Medulla oblongata (tissue), 1 donor: ENCODE results near the gene ERV3-1.
A peak's percentile ranks its signal among the peaks of the same experiment; 100 is the strongest.
"Not testable (repeated sequence)": the region's sequence is repeated elsewhere in the genome, so short reads cannot be mapped to it uniquely, and the experiment has no call there.

ENCODE experiments used
- DNase-seq: peaks from one replicate; pipeline ENCODE4 v3.0.0-alpha.2; 2015; ENCODE audit errors: extremely low spot score

The ERV3-1 gene, protein sequence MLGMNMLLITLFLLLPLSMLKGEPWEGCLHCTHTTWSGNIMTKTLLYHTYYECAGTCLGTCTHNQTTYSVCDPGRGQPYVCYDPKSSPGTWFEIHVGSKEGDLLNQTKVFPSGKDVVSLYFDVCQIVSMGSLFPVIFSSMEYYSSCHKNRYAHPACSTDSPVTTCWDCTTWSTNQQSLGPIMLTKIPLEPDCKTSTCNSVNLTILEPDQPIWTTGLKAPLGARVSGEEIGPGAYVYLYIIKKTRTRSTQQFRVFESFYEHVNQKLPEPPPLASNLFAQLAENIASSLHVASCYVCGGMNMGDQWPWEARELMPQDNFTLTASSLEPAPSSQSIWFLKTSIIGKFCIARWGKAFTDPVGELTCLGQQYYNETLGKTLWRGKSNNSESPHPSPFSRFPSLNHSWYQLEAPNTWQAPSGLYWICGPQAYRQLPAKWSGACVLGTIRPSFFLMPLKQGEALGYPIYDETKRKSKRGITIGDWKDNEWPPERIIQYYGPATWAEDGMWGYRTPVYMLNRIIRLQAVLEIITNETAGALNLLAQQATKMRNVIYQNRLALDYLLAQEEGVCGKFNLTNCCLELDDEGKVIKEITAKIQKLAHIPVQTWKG

DNA sequence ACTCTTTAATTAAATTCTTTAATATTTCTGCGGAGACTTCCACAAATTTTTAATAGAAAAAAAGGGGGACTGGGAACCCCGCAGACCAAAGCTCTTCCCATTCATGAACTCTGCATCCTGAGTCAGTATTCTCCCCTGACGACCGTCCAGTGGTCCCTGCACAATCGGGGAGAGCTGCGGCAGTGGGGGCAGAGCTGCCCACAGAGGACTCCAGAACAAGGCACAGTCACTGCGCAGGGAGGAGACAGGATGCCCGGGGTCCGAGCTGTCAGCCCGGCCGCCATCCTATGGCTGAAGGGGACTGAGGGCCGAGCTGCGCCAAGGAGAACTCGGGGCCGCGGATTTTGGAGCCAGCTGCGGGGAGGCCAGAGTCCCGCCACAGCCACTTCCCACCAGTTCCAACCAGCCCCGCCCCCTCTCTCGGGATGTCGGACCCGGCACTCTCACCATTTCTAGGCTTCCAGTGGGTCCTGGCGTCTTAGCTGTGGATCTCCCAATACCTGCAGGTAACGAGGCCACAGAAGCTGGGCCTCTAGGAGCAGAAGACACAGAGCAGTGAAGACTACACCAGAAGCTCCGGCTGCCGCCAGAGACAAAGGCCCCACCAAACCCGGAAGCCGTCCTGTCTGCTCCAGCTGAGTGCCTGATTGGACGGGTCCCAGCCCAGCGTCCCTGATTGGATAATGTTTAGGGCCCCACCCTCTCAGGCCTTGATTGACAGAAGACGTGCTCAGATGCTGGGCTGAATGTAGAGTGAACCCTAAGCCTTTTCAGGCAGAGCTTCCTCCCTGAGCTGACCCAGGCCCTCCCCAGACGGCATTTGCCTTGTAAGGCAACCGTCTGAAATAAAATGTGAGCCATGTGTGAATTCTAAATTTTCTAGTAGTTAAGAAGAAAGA lies at the start of gene ERV3-1:
Gene ERV3-1, minus strand, starts transcription at position 594 of the 899 bp plus-strand sequence. CDS start 13,661 bp downstream, outside the sequence.
- DNase-seq = peak; percentile 99

DNA sequence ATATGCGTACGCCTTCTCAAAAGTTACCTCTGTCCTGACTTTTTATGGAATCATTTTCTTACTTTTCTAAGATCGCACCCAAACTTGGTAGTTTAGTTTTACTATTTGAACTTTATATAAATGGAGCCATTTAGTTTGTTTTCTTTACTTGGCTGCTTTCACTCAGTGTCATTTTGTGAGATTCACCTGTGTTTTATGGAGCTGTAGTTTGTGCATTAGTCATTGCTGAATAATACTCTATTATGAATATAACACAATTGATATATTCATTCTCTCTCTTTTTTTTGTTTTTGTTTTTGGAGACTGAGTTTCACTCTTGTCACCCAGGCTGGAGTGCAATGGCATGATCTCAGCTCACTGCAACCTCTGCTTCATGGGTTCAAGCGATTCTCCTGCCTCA lies 49.3 kb upstream of the ERV3-1 start:
- not testable (repeated sequence) for DNase-seq

DNA sequence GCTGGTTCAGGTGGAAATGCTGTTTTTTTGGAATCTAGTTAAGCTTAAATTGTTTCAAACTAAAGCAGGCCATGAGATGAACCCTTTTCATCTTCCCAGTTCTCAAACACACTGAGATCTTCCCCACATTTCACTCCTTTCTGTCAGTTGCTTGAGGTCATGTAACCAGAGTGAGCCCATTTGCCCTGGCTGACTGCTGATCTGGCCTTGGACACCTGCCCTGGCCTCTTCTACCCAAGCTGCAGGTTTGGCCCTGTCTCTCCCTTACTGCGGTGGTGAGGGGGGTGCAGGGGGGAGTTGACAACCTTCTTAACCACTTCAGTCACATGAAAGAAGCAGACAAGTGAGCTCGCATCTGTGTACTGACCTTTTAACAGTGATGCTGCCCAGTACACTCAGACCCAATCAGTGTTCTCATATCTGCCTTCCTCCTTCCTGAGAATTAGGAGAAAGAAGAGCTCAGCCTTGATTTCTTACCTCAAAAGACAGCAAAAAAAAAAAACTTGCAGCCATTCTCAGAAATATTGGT lies 48.0 kb upstream of the ERV3-1 start:
- DNase-seq = not testable (repeated sequence)

DNA sequence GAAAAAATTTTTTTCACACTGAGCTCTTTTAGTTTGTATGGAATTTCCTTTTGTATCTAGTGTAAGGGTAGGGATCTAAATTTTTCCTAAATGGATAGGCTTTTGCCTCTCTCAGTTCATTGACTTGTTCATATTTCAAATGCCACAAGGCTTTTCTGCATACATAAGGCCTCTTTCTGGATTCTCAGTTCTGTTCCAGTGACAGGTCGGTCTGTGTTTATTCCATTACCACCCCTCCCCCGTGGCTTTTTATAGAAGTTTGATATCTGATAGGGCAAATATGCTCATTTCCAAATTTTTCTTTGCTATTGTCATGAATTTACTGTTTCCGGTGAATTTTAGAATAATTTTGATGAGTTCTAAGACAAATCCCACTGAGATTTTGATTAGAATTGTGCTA lies 45.2 kb upstream of the ERV3-1 start:
- not testable (repeated sequence) for DNase-seq

DNA sequence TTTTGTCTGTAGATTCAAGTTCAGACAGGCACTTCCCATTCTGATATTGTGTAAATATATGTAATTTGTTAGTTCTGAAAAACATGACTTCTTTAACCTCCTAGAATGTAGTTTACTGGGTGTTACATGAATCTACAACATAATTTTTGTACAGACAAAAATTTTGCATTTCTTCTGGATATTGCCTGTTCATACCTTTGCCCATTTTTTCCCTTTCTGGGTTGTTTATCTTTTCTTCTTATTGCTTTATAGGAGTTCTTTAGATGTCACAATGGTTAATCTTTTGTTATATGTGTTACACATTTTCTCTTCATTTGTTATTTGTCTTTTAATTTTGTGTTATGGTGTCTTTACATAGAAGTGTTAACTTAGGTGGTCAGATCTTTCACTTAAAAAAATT lies 44.7 kb upstream of the ERV3-1 start:
- not testable (repeated sequence) for DNase-seq

DNA sequence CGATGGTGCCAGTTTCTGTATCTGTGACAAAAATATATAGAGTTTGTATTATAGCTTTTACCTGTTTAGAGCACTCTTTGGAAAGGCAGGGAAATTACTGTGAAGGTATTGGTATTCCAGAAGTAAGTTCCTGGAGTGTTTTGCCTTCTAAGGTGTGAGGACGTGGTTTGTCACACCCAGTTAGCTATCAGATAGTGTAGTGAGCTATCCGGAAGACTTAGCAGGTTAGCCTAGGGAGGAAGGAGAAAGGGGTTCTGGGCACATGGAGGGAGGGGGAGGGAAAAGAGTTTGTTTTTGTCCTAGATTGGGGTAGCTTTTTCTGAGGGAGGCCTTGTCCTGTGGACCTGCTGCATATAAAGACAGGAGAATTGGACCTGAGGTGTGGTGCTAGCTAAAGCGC lies 39.8 kb upstream of the ERV3-1 start:
- not testable (repeated sequence) for DNase-seq

DNA sequence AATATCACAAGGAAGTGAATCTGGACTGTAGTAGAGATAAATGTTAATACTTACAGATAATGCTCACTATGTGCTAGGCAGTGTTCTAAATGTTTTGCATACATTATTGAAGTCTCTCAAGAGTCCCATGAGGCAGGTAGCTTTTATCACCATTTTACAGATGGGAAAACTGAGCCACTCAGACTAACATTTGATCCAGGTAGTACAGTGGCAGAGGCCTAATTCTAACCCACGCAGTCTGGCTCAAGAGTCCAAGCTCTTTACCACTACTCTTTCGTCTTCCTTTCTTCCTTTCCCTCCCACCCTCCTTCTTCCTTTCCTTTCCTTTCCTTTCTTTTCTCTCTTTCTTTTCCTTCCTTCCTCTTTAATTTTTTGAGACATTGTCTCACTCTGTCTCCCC lies 39.1 kb upstream of the ERV3-1 start:
- DNase-seq = not testable (repeated sequence)

DNA sequence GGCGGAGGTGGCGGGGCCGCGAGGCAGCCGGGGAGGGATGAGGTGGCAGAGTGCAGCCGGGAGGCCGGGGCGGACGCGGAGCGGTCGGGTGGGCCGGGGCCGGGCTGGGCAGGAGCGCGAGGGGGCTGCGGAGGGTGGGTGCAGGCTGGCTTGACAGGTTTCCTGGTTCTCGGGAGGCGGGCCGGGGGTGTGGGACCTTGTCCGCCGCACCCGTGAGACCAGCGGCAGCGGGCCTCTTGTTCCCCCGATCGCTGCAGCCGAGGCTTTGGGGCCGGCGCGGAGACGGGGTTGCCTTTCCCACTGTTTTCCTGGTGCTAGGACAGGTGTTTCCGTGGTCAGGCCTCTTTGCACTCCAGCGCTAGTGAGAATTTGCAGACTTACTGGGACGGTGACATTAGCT lies 32.3 kb upstream of the ERV3-1 start:
- DNase-seq = peak; percentile 30

DNA sequence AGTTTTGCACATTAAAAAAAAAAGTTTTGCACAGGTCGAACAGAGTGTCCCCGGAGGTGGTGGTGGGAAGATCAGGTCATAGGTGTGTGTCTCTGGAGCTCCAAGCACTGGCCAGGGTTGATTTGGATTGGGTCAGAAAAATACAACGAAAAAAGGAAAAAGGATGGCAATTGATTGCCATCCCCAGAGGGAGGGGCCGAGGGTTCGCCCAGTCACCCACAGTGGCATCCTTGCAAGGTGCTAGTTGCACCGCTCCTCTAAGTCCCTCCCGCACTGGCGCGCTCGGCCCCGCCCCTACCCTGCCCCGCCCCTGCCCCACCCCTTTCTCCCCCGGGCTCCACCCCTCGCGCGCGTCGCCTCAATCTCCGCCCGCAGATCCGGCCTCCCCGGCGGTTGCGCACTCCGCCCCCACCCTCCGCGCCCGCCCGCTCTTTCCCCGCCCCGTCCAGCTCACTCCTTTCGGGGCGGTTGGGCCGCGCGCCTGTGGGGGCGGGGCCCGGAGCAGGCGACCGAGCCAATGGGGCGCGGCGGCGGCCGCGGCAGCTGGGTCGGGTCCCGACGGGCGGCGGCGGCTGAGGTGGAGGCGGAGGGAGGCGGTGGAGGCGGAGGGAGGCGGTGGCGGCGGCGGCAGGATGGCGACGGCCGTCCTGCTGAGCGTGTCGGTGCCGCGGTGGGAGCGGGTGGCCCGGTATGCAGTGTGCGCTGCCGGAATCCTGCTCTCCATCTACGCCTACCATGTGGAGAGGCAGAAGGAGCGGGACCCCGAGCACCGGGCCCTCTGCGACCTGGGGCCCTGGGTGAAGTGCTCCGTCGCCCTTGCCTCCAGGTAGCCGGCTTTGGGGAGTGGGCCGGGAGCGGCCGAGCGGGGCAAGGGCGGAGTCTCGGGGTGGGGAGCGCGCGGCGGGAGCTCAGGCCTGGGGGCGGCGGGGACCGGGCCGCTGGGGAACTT lies 31.5 kb upstream of the ERV3-1 start:
- DNase-seq = peak; percentile 96

DNA sequence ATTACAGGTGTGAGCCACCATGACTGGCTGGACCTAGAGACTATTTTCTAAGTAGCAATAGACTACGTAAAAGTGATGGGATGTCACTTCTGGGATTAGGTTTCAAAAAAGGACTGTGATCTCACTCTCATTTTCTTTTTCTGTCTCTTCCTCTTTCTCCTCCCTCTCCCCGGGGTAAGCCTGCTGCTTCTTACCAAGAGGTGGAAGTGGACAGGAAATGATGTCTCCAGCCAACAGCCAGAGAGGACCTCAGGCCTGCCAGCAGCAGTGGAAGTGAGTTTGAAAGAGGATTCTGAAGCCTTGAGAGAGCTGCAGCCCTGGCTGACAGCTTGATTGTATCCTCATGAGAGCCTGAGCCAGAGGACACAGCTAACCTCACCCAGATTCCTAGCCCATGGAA lies 30.0 kb upstream of the ERV3-1 start:
- peak; percentile 77 for DNase-seq

DNA sequence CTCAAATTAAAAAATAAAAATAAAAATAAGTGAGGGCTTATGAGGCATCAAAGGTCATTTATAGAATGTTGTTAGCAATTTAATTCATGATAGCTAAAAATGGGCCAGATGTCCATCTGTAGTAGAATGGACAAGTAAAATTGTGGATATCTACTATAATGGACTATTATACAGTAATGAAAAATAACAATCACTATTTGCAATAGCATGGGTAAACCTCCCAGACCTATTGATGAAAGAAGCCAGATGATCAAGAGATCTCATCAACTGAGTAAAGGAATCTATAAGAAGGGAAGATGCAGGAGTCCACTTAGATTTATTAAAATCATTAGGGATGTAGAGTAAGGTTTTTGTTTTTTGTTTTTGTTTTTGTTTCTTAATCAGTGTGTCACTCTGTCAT lies 29.0 kb upstream of the ERV3-1 start:
- not testable (repeated sequence) for DNase-seq

DNA sequence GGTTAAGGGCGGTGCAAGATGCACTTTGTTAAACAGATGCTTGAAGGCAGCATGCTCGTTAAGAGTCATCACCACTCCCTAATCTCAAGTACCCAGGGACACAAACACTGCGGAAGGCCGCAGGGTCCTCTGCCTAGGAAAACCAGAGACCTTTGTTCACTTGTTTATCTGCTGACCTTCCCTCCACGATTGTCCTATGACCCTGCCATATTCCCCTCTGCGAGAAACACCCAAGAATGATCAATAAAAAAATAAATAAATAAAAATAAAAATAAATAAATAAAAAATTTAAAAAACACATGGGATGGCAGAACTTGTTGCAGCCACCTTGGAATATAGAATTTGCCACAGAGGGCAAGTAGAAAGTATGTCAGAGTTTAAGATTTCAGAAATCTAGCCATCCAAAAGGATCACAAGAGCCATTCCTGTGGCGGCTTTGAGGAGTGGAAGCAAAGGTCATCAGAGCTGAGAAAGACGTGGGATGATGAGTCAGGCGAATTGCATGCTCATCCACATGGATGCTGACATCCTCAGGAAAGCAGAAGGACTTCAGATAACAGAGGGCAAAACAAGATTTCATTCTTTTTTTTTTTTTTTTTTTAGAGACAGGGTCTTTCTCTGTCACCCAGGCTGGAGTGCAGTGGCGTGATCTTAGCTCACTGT lies 27.8 kb upstream of the ERV3-1 start:
- not testable (repeated sequence) for DNase-seq

DNA sequence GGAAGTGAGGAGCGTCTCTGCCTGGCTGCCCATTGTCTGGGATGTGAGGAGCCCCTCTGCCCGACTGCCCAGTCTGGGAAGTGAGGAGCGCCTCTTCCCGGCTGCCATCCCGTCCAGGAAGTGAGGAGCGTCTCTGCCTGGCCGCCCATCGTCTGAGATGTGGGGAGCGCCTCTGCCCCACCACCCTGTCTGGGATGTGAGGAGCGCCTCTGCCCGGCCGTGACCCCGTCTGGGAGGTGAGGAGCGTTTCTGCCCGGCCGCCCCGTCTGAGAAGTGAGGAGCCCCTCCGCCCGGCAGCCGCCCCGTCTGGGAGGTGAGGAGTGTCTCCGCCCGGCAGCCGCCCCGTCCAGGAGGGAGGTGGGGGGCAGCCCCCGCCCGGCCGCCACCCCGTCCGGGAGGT lies 26.9 kb upstream of the ERV3-1 start:
- DNase-seq = not testable (repeated sequence)

DNA sequence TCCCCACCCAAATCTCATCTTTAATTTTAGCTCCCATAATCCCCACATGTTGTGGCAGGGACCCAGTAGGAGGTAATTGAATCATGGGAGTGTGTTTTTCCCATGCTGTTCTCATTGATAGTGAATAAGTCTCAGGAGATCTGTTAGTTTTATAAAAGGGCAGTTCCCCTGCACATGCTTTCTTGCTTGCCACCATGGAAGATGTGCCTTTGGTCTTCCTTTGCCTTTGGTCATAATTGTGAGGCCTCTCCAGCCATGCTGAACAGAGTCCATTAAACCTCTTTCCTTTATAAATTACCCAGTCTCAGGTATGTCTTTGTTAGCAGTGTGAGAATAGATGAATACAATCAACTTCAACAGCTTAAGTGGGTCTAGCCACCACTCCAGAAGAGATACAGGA lies 18.5 kb upstream of the ERV3-1 start:
- DNase-seq = not testable (repeated sequence)

DNA sequence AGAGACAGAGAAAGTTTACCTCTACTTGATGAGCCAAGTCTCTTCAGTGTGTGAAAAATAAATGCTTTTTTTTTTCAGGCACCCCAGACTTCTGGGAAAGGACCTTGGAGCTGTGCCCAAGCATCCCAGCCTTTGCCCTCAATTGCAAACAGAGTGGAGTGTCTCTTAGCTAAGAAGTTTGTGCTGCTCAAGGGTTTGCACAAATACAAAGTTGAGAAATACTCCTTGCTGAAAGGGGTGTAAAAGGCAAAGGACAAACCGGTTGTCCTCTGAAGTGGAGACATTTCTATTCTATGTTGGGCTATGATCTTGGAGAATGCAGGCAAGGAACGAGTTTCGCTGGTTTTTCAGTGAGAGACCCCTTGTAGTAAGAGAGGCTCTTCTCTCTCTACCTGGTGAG lies 14.5 kb upstream of the ERV3-1 start:
- not testable (repeated sequence) for DNase-seq

DNA sequence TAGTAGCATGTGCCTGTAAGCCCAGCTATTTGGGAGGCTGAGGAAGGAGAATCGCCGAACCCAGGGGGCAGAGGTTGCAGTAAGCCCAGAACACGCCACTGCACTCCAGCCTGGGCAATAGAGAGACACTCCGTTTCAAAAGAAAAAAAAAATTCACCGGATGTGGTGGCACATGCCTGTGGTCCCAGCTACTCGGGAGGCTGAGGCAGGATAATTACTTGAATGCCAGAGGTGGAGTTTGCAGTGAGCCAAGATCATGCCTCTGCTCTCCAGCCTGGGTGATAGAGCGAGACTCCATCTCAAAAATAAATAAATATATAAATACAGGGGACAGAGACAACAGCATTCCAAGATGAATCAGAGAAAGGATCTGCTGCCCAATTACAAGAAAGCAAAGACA lies 3.4 kb upstream of the ERV3-1 start:
- DNase-seq = not testable (repeated sequence)

DNA sequence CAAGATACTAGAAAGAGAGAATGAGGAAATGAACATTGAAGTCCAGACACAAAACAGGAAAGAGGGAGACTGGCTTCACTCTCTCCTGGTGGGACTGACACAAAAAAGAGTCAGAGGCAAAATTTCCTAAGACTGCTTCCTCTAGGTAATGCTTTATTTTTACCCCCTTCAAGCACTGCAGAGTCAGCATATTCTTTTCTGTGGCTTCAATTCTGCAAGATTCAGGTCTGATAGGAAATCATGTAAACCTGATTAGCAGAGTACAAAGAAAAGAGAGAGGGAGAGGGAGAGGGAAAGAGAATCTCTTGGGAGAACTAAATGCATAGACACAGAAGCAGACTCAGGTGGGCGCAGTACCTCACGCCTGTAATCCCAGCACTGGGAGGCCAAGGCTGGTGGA lies 2.9 kb upstream of the ERV3-1 start:
- not testable (repeated sequence) for DNase-seq

DNA sequence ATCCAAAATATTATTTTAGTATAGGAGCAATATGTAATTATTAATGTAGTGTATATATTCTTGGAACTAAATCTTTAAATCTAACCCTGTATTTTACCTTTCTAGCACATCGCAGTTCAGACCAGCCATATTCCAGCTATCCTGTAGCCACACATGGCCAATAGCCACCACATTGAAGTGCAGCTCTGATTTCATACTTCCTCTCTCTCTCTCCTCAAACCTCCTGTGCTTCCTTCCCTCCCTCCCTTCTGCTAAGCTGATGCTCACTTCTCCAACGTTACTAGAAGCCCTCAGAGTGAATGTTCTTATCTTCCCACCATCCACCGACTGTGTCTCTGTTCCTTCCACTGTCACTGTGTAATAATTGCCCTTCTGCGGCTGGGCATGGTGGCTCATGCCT lies 549 bp upstream of the ERV3-1 start:
- peak; percentile 34 for DNase-seq

DNA sequence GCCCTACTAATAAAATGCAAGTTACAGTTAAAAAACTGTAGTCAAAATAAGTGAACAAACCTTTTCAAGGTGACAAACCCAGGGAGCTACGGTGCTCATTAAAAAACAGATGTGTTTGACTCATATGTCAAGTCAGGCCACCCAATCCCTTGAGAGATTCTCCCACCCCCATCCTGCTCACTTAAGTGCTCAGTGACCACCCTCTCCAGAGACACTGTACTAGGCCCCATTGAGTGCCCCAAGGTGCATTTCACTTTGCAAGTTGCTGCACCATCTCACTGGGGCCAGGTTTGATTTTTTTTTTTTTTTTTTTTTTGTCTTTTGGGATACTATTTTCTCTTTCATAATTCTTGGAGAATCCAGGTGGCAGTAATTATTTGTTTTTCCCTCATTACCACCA lies 1.9 kb downstream of the ERV3-1 start:
- no peak for DNase-seq

DNA sequence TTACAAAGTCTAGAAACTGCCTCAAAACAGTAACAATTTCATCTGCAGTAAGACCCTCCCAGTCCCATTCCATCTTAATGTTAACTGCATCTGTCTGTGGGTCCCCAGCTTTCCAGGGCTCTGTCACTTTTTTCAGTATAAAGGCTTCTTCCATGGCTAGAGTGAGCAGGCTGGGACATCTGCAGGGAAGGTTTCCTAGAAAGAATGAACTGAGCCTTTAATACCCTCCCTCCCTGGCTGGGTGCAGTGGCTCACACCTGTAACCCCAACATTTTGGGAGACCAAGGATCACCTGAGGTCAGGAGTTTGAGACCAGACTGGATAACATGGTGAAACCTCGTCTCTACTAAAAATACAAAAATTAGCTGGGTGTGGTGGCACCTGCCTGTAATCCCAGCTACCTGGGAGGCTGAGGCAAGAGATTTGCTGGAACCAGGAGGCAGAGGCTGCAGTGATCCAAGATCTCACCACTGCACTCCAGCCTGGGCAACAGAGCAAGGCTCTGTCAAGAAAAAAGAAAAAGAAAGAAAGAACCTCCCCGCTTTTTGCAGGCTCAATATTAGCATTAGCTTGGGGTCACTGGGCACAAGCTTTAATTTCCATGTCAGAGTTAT lies 3.4 kb downstream of the ERV3-1 start:
- DNase-seq = no peak
